GM19395 (cell line): Measurements from ENCODE around the gene SFMBT2.
"Not testable (repeated sequence)": the region's sequence is repeated elsewhere in the genome, so short reads cannot be mapped to it uniquely, and the experiment has no call there.

Source experiments
- ATAC-seq: cut with Tn5 transposase; IDR thresholded peaks from one replicate; pipeline ENCODE4 v1.9.1; 2021; ENCODE audit warnings: mild to moderate bottlenecking, moderate library complexity; ENCODE audit not compliant: unreplicated experiment

Gene SFMBT2

GRCh38 chr10:7333961-7334641 lies 76.7 kb downstream of the SFMBT2 start:
- no peak for ATAC-seq

- no peak for ATAC-seq
These were observed 81.6 kb downstream of the SFMBT2 start for GRCh38 chr10:7329219-7329618.

DNA sequence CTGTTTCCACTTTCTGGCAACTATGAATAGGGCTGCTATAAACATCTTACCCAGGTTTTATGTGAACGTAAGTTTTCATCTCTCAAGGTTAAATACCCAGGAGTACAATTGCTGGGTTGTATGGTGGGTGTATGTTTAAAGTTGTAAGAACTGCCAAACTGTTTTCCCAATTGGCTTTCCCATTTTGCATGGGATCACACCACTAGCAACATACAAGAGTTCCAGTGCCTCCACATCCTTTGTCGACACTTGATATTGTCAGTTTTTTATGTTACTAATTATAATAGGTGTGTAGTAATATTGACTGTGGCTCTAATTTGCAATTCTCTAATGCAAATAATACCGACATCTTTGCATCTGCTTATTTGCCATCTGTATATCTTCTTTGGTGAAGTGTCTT lies 82.9 kb downstream of the SFMBT2 start:
- ATAC-seq = no peak

DNA sequence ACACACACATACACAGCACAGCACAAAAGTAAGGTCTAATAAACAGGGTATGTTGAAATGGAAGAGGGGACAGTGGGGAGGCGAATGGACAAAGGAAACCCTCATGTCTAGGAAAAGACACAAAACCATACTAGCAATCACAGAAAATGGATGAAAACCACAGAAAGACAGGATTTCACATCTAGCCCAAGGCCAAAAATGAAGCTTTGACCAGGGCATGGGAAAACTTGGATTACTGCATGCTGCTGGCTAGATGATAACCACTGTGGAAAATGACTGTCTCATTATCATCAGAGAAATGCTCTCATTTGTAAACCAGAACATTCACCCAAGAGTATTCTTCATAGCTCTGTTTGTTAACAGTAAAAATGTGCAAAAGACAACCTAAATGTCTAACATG lies 88.2 kb downstream of the SFMBT2 start:
- ATAC-seq = no peak

DNA sequence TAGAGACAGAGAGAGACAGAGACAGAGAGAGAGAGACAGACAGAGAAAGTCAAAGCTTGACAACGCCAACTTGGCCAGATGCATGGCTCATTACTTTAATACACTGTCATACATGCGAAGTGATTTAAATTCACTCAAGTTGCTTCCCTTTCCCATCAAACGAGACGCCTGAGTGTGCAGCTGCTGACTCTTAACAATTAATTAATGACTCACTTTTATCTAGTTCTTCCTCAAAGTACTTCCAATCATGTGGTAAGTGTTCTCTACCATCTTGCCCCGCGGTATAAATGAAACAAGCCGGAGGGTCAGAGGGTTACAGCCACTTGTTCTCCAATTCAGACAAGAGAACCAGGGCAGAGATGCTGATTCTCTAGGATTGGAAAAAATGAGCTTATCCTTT lies 90.8 kb downstream of the SFMBT2 start:
- no peak for ATAC-seq

GRCh38 chr10:7319632-7320031 lies 91.2 kb downstream of the SFMBT2 start:
- ATAC-seq = no peak

DNA sequence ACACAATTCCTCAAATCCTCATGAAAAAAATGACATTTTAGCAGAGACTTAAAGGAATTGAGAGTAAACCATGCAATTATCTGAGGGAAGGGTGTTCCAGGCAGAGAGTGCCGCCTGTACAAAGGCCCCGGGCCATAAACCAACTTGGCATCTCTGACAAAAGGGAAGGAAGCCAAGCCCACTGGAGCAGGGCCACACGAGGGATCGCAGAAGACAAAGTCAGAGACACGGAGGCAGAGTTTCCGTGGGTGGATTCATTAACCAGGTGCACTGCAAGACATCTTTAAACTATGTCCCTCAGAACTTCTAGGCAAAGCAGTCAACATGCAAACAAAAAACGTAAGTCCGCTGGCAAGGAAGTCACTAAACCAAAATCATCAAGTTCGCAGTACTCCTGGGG lies 92.0 kb downstream of the SFMBT2 start:
- peak; percentile 43 for ATAC-seq

GRCh38 chr10:7317786-7318446 lies 92.9 kb downstream of the SFMBT2 start:
- ATAC-seq = no peak

DNA sequence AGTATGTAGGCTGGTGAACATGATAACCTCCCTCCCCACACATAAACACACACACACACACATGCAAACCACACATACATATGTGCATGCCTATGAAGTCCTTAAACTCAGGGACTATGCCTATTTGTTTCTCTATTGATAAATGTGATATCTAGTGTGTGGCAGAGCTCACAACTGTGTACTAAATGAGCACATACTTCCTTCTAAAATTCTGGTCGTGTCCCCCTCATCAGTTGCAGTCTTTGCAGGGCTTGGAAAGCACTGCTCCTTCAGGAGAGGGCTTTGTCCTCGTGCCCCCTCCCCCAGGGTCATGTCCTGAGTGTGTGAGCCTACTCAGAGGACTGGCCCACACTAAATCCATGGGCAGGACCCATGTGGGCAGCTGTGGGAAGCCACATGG lies 94.0 kb downstream of the SFMBT2 start:
- no peak for ATAC-seq

GRCh38 chr10:7315906-7316305 lies 94.9 kb downstream of the SFMBT2 start:
- no peak for ATAC-seq

DNA sequence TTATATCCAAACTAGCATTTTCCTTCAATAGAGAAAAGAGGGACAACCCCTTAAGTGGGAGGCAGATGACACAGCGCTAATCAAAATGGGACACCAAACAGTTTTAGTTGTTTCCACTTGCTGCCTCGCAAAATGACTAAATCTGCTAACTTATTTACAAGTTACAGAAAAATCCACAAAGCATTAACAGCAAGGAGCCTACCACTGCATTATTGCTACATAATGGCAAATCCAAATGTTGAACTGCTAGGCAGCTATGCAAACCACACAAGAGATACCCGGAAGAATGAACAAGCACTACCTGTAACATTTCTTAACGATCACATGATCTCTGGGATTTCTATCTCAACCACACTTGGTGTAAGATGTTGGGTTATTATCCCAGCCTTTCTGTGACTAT lies 96.7 kb downstream of the SFMBT2 start:
- ATAC-seq = no peak

DNA sequence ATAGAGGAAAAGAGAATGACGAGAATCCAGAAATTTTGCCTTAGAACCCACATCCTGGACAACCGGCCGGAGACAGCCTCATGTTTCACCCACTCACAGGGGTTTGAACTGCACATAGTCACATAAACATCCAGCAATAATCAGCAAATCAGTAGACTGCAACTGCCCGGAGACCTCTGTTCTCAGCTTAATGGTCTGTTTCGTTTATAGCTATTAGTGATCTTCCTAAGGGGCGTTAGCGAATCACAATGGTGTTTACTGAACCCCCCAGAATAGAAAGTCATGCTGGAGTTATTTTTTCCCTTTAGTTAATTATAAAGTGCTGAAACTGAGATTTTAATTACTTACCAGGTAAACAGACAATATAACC lies 98.4 kb downstream of the SFMBT2 start:
- ATAC-seq = no peak

DNA sequence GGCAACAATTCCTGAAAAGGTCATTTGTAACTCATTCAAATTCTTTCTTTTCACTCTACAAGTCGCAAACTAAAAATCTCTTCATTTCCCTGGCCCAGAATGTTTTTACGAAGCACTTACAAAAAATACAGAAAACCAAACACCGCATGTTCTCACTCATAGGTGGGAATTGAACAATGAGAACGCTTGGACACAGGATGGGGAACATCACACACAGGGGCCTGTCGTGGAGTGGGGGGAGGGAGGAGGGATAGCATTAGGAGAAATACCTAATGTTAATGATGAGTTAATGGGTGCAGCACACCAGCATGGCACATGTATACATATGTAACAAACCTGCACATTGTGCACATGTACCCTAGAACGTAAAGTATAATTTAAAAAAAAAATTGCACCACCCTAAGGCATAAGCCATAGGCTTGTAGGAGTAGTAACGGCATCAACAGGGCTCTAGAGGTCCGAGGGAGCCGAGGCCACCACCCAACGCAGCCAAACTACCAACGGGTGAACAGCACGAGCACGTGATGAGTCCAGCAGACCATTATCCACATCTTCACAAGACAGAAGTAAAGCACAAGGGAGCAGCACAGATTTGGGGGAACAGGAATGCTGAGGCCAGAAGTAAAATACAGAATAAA lies 98.9 kb downstream of the SFMBT2 start:
- not testable (repeated sequence) for ATAC-seq

DNA sequence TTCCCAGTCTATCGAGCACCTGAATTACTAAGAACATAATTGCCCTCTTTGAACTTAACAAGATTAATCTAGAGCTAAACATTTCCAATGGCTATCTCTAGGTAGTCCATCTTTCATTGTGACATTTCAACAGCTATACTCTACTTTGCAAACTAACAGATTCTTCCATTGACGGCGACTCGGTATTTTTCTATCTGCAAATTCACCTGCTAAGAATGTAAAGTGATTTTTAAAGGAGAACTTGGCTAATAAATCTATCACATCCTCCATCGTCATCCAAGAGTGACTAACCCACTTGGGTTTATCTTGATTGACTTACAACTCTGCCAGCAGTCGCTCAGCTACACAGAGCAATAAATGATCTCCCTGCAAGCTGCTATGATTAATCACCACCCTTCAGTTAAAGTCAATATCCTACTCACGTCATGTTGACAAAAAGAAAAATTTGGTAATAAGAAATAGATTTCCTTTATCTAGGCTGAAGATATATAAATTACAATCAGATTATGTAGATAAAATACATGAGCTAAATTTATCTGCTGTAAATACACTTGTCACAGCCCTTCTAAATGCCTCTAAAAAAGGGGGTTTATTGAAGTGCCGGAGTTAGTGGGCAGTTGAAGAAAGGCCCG lies 99.5 kb downstream of the SFMBT2 start:
- ATAC-seq = no peak

DNA sequence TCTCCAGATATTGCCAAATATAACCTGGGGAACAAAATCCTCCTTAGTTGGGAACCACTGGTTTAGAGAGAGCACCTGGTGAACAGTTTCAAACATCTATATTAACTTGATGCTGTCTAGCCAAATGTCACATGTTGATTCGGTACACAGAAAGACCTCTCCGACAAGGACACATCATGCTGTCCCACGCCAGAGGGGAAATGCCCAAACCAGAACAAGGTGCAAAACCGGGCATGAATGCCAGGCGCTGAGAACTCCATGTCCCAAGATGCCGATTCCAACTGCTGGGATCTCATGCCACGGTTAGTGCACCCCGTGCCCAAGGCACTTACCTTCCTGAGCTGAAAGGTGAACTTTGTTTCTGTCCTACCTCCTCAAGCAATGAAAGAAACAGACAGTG lies 100.8 kb downstream of the SFMBT2 start:
- no peak for ATAC-seq

DNA sequence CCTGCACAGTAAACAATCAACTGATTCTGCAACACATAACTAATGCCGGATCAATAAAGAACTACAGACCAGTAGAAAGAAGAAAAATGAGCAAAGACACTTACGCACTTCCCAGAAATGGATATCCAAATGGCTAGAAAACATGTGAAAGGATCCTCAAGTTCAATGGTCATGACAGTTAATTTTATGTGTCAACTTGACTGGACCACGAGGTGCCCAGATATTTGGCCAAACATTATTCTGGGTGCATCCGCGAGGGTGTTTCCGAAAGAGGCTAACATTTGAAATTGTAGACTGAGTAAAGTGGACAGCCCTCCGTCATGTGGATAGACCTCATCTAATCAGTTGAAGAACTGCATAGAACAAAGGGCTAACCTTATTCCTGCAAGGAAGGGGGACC lies 102.0 kb downstream of the SFMBT2 start:
- ATAC-seq = no peak

DNA sequence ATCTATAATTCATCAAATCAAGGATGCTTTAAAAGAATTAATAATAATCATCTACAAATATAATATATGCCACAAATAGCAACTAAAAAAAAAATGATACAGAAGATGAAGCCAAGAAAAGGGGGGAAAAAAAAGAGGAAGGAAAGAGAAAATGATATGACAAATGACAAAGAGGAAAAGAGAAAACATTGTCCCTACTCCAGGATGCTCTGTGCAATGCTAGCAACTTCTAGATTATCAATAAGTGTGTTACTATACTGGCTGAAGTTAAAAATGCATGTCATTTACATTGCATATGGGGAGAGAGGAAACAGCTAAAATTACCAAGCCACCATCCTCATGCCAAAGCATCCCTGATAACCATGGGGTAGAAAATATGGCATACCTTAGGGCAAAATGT lies 104.2 kb downstream of the SFMBT2 start:
- no peak for ATAC-seq

- ATAC-seq = peak; percentile 69
These were observed 104.7 kb downstream of the SFMBT2 start for GRCh38 chr10:7306147-7306546.

- no peak for ATAC-seq
These were observed 105.8 kb downstream of the SFMBT2 start for GRCh38 chr10:7305053-7305452.

DNA sequence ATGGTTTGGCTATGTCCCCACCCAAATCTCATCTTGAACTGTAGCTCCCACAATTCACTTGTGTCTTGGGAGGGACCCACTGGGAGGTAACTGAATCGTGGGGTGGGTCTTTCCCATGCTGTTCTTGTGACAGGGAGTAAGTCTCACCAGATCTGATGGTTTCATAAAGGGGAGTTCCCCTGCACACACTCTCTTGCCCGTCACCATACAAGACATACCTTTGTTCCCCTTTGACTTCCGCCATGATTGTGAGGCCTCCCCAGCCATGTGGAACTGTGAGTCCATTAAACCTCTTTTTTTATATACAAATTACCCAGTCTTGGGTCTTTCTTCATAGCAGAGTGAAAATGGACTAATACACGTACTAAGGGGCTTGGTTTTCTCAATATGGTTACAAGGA lies 106.7 kb downstream of the SFMBT2 start:
- no peak for ATAC-seq

- no peak for ATAC-seq
These were observed 107.8 kb downstream of the SFMBT2 start for GRCh38 chr10:7302930-7303557.
